IPS-20b (cell line): ENCODE measurements around the gene LANCL1.
A peak's percentile ranks its signal among the peaks of the same experiment; 100 is the strongest.

Source experiments
- H3K27ac ChIP-seq: one replicate; pipeline ENCODE4 v1.5.1; 2013; ENCODE audit warnings: low read length
- H3K27me3 ChIP-seq: 2 replicates; pipeline ENCODE4 v1.6.1; 2013; ENCODE audit warnings: mild to moderate bottlenecking, low read length, inconsistent platforms; ENCODE audit not compliant: insufficient read depth
- H3K36me3 ChIP-seq: 2 replicates; pipeline ENCODE4 v1.6.1; 2013; ENCODE audit warnings: low read depth, mild to moderate bottlenecking, inconsistent platforms, low read length, moderate library complexity; ENCODE audit not compliant: insufficient read depth
- H3K4me1 ChIP-seq: 2 replicates; pipeline ENCODE4 v1.6.1; 2013; ENCODE audit warnings: mild to moderate bottlenecking, control low read depth, inconsistent platforms, low read length, moderate library complexity; ENCODE audit not compliant: insufficient read depth
- H3K4me3 ChIP-seq: 2 replicates; pipeline ENCODE4 v1.5.1; 2013; ENCODE audit warnings: mild to moderate bottlenecking, low read length, inconsistent platforms
- H3K9ac ChIP-seq: 2 replicates; pipeline ENCODE4 v1.6.1; 2013; ENCODE audit warnings: low read depth, mild to moderate bottlenecking, inconsistent platforms, low read length, moderate library complexity
- H3K9me3 ChIP-seq: 2 replicates; pipeline ENCODE4 v1.6.1; 2013; ENCODE audit warnings: mild to moderate bottlenecking, low read depth, low read length, inconsistent platforms; ENCODE audit not compliant: insufficient read depth

LANCL1 gene, protein sequence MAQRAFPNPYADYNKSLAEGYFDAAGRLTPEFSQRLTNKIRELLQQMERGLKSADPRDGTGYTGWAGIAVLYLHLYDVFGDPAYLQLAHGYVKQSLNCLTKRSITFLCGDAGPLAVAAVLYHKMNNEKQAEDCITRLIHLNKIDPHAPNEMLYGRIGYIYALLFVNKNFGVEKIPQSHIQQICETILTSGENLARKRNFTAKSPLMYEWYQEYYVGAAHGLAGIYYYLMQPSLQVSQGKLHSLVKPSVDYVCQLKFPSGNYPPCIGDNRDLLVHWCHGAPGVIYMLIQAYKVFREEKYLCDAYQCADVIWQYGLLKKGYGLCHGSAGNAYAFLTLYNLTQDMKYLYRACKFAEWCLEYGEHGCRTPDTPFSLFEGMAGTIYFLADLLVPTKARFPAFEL

DNA sequence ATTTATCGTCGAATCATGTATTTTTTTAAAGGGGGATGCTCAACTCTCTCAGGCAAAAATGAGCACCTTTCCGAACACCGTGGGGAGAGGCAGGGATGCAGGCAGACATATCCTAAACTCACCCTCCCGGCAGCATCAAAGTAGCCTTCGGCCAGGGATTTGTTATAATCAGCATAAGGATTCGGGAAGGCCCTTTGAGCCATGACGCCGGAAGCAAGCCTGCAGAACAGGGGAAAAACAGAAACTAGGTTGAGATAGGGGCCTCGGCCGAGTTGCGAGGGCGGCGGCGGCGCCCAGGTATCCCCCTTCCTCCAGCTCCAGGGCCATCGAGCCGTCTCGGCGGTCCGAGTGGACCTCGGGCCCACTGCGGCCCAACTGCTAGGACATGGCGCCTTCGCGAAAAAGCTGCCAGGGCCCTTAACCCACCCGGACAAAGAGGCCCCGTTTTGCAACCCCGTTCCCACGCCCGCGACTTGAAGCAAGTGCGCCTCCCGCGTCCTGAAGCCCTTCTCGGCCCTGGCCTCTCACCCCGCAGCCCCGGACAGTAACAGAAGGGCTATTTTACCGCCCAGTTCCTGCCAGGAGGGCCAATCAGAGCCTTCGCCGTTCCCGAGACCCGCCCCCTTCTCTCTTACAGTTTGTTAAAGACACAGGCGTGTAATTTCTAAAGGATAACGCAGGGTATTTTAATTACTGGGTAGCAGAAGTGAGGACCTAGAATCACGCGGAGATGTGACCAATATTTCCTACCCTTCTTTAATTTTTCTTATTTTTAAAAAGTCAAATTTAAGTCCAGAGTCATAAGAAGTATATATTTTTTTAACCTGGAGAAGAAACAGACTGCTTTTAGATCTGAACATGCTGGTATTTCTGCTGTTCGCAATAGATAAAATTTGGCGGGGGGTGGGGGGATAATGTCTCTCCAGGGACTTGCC lies at the start of gene LANCL1:
LANCL1 (minus strand) TSS at position 566 of the 935 bp plus-strand sequence; CDS start at position 203, 363 bp downstream.
- Histone ChIP-seq H3K27ac (peak within 1 kb of the TSS; percentile 68), H3K9ac (peak within 1 kb of the TSS; percentile 89), H3K27me3 (no peaks in the 10 kb centered on the region), H3K4me1 (peaks cover 15% of the 10 kb centered on the region), H3K36me3 (peaks cover 18% of the 10 kb centered on the region), H3K4me3 (peak within 1 kb of the TSS; percentile 89), H3K9me3 (no peaks in the 10 kb centered on the region)

DNA sequence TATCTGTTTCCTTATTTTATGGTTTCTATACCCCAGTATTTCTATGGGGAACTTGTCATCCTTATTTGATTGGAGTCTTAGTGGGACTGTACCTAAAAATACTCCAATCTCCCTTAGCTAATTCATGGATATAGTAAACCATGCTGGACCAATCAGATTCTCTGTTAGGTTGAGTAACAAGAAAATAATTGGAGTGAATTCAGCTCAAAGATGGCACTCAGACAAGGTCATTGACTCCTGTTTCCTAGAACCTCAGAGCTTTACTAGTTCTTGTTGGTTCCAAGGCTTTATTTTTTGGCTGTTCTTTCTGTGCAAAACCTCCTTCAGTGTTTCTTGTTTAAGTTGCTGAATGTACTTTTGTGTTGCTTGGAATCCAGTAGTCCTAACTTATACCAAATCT lies 48.0 kb upstream of the LANCL1 start:
- no peaks in the 10 kb centered on the region for H3K36me3 ChIP-seq
- no peak overlapping the region for H3K9ac ChIP-seq
- no peaks in the 10 kb centered on the region for H3K27me3 ChIP-seq
- peaks cover 13% of the 10 kb centered on the region; the same call in 1 of the 2 replicates for H3K4me1 ChIP-seq
- no peak overlapping the region for H3K4me3 ChIP-seq
- no peaks in the 10 kb centered on the region for H3K9me3 ChIP-seq
- no peak overlapping the region for H3K27ac ChIP-seq

DNA sequence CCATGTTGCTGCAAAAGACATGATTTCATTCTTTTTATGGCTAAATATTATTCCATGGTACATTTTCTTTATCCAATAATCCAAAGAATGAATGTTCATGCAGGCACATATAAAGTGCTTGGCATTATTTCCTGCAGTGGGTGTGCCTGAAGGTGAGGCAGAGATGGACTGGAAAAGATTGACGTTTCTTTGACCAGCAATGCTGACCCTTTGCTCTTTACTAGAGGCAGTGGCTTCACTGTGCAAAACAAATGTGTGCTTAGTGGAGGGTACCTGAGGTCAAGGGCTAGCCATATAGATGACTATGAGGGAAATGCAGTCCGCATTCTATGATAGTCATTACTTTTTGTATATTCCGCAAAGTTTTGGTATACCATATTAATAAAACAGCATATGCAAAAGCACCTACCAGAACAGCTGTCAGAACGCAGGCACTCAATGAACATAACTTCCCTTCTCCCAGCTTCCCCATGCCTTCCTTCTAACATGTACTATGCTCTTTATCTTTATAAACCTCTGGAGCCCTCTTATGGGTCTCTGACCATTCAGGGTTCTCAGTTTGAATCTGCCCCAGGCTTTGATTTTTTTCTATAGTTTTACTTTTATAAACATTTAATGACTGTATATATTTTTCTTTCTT lies 47.2 kb upstream of the LANCL1 start:
- no peaks in the 10 kb centered on the region for H3K36me3 ChIP-seq
- no peaks in the 10 kb centered on the region for H3K9me3 ChIP-seq
- H3K27me3 ChIP-seq, result no peaks in the 10 kb centered on the region
- H3K4me1 ChIP-seq, result peaks cover 6% of the 10 kb centered on the region; the same call in 1 of the 2 replicates
- no peak overlapping the region for H3K27ac ChIP-seq
- no peak overlapping the region for H3K4me3 ChIP-seq
- H3K9ac ChIP-seq, result no peak overlapping the region

DNA sequence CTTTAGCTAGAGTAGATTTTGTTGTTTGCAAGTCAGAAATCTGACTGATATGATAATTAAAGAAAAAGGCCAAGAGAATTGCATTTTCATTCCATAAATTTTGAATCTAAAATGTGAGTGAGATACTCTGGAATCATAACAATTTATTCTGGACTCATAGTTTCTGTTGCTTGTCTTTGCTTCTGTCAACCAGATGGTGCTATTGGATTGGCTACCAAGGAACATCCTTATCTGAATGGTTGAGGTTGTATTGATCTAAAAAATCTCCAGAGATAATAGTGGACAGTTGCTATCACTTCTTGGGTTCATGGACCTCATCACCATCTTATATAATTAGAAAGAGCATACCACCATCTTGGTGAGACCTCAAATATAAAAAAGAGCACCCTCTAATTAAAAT lies 45.8 kb upstream of the LANCL1 start:
- Histone ChIP-seq H3K4me3 (no peak overlapping the region), H3K9me3 (no peaks in the 10 kb centered on the region), H3K9ac (no peak overlapping the region), H3K4me1 (no peaks in the 10 kb centered on the region), H3K36me3 (no peaks in the 10 kb centered on the region), H3K27me3 (no peaks in the 10 kb centered on the region), H3K27ac (no peak overlapping the region)

DNA sequence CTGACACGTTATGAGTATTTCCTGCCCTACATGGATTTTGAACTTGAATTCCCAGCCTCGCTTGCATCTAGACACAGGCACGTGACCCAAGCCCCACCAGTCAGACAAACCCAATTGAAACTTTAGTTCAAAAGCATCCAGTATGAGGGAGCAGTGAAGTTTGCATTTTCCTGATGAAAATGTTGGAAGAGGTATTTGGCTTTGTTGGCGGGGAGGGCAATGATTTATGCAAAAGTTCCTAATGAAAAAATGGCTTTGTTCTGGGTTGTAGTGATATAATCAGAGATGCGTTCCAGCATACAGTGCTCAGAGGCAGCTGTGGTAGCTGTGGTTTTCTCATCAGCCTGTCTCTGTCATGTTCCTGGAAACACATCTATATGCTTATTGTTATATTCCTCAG lies 43.0 kb upstream of the LANCL1 start:
- Histone ChIP-seq H3K4me1 (no peaks in the 10 kb centered on the region), H3K9ac (no peak overlapping the region), H3K27ac (no peak overlapping the region), H3K36me3 (no peaks in the 10 kb centered on the region), H3K4me3 (no peak overlapping the region), H3K27me3 (no peaks in the 10 kb centered on the region), H3K9me3 (no peaks in the 10 kb centered on the region)

DNA sequence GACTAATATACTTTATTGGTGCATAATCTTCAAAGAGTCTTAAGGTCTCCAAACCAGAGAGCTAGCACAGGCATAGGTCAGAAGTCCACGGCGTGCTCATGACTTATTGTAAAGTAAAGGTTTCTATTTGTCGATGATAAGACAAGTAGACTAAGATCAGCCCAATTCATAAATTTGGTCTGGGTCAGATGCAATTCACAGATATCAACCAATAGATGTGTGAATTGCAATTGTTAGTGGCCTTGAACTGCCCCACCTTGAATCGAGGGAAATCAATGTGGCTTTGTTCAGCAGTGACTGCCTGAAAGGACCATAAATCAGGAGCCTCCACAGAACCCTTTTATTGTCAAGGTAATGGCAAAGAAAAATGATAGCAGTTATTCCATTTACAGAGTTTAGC lies 40.7 kb upstream of the LANCL1 start:
- Histone ChIP-seq H3K9ac (no peak overlapping the region), H3K27me3 (no peaks in the 10 kb centered on the region), H3K27ac (no peak overlapping the region), H3K4me1 (no peaks in the 10 kb centered on the region), H3K36me3 (no peaks in the 10 kb centered on the region), H3K9me3 (no peaks in the 10 kb centered on the region), H3K4me3 (no peak overlapping the region)

DNA sequence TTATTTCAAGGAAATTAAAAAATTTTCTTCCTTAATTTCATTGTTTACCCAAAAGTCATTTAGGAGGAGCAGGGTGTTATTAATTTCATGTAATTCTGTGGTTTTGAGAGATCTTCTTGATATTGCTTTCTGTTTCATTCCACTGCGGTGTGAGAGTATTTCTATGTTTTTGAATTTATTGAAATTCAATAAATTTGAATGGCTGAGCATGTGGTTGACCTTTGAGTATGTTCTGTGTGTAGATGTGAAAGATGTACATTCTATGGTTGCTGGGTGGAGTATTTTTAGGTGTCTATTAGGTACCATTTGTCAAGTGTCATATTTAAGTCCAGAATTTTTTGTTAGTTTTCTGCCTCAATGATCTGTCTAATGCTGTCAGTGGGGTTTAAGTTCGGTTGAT lies 39.4 kb upstream of the LANCL1 start:
- Histone ChIP-seq H3K9me3 (no peaks in the 10 kb centered on the region; the same call in 1 of the 2 replicates), H3K4me3 (no peak overlapping the region), H3K36me3 (no peaks in the 10 kb centered on the region), H3K9ac (no peak overlapping the region), H3K27me3 (no peaks in the 10 kb centered on the region), H3K4me1 (no peaks in the 10 kb centered on the region), H3K27ac (no peak overlapping the region)

DNA sequence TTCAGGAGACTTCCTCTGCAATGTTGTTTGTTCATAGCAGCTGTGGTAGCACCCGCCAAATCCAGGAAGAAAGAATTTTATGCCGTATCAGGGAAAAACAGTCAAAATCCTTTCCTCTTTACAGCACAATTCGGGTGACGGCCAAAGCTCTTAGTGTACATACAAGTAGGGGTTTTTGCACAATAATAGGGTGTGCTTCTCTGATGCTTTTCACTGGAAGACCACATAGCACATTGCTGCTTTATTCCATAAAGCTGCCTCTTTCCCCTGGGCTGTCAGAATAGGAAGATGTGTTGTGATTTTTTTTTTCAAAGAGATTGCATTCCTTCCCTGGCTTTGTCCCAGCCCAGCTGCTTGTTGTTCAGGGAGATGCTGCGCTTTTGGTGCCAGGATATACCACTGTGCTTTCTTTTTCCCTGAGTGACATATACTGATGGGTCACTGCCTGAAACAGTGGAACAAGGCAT lies 27.2 kb upstream of the LANCL1 start:
- no peak overlapping the region for H3K4me3 ChIP-seq
- no peak overlapping the region for H3K27ac ChIP-seq
- no peak overlapping the region for H3K9ac ChIP-seq
- H3K36me3 ChIP-seq, result no peaks in the 10 kb centered on the region
- no peaks in the 10 kb centered on the region for H3K27me3 ChIP-seq
- H3K9me3 ChIP-seq, result peaks cover 20% of the 10 kb centered on the region
- H3K4me1 ChIP-seq, result peaks cover 5% of the 10 kb centered on the region; the same call in 1 of the 2 replicates

DNA sequence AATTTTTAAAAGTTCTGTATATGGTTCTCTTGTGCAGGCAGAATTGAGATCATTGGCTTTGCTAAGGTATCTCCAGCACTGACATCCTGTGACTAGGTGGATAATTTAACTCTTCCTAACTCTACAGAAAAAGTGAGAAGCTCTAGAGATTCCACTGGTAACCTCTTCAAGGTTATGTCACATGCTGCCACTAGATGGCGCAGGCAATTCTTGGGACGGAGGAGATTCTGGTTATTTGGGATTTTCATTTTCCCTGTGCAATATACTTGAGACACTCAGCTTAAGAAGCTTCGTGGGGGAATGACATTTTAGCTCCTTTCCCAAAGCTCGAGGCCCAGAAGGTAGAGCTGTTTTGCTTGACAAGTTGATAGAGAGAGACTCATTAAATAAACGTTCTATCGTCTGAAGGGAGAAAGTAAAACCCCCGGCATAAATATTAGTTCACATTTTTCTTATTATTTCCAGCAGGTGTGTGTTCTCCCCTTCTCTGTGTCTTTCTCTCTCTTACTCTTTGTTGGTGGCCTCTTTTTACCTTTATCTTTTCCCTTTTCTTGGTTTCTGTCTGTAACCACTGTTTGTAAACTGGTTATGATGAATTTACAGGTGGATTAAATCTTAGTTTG lies 26.6 kb upstream of the LANCL1 start:
- no peak overlapping the region for H3K27ac ChIP-seq
- H3K9ac ChIP-seq, result no peak overlapping the region
- H3K4me3 ChIP-seq, result no peak overlapping the region

DNA sequence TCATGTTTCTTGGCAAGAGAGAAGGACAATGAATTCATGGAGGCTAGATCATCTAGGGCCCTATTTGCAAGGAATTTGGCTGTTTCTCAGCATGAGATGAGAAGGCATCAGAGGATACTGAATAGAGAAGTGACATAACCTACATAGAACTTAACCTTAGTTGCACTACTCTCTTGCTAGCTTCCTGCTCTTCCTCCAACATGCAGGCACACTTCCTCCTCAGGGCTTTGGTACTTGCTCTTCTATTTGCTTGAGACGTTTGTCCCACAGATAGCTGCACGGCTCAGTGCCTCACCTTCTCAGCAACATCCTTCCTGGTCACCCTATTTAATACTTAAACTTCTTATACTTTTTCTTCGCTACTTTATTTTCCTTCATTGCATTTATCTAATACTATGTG lies 20.0 kb upstream of the LANCL1 start:
- Histone ChIP-seq H3K27me3 (no peaks in the 10 kb centered on the region), H3K36me3 (no peaks in the 10 kb centered on the region), H3K27ac (no peak overlapping the region), H3K4me3 (no peak overlapping the region), H3K9me3 (no peaks in the 10 kb centered on the region), H3K9ac (no peak overlapping the region), H3K4me1 (no peaks in the 10 kb centered on the region)

More for the DNA sequence above, 26.6 kb upstream of the LANCL1 start:
- Histone ChIP-seq H3K9me3 (peaks cover 20% of the 10 kb centered on the region), H3K27me3 (no peaks in the 10 kb centered on the region), H3K36me3 (no peaks in the 10 kb centered on the region), H3K4me1 (peaks cover 5% of the 10 kb centered on the region; the same call in 1 of the 2 replicates)

DNA sequence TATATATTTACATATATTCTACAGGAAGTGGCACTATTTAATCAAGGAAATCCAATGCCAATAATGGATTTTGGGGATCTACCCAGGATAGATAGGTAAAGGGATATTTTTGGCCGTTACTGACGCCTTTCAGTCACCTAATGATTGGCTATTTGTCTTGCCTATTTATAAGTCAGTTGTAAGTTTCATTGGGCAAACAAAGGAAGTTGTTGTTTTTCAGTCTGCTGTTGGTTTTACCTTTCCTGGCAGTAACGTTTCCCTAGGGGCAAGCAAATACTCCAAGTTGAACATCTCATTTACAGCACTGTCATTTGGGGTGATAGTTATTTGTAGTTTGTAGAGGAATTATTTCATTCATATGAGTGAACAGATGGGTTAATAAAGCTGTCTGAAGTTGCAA lies 17.0 kb upstream of the LANCL1 start:
- H3K36me3 ChIP-seq, result no peaks in the 10 kb centered on the region
- no peaks in the 10 kb centered on the region for H3K27me3 ChIP-seq
- H3K9ac ChIP-seq, result no peak overlapping the region
- no peak overlapping the region for H3K4me3 ChIP-seq
- no peak overlapping the region for H3K27ac ChIP-seq
- H3K4me1 ChIP-seq, result no peaks in the 10 kb centered on the region
- no peaks in the 10 kb centered on the region for H3K9me3 ChIP-seq
